Uterus (tissue), 4 donors: ENCODE results near the gene MIER2. TPM values are rescaled to one million over a fixed set of nuclear protein-coding genes. Genes with fewer than 3 reads are reported as not detected.
A peak's percentile ranks its signal among the peaks of the same experiment; 100 is the strongest.

ENCODE experiments used
- DNase-seq, 2 donors: peaks; one replicate each; pipeline ENCODE4 v3.0.0-alpha.2; 2019 to 2020
- H3K27ac ChIP-seq, 2 donors: fragments of 200-600 bp; sonication (generic); 1 replicate in 1 of 2; 2 replicates in 1 of 2; pipeline ENCODE4 v1.5.1; 2016 to 2018
- H3K27me3 ChIP-seq, 2 donors: fragments of 200-600 bp; sonication (generic); one replicate each; pipeline ENCODE4 v1.5.1; 2018 to 2019; ENCODE audit warnings: control low read depth in 1 of 2
- H3K36me3 ChIP-seq, 2 donors: fragments of 200-600 bp; sonication (generic); one replicate each; pipeline ENCODE4 v1.5.1; 2019; ENCODE audit warnings: control low read depth in 1 of 2
- H3K4me1 ChIP-seq, 2 donors: fragments of 200-600 bp; sonication (generic); one replicate each; pipeline ENCODE4 v1.5.1; 2018 to 2019; ENCODE audit warnings: control low read depth in 1 of 2
- H3K4me3 ChIP-seq, 2 donors: fragments of 200-600 bp; sonication (generic); 1 replicate in 1 of 2; 2 replicates in 1 of 2; pipeline ENCODE4 v1.5.1; 2018 to 2019; ENCODE audit warnings: mild to moderate bottlenecking in 1 of 2
- H3K9me3 ChIP-seq, 2 donors: fragments of 200-600 bp; sonication (generic); one replicate each; pipeline ENCODE4 v1.5.1; 2019; ENCODE audit warnings: control low read depth in 1 of 2
- CTCF ChIP-seq, 4 experiments: fragments of 200-600 bp in 2 of 4; fragments of 450-650 bp in 2 of 4; sonication (generic) in 2 of 4; IDR thresholded peaks; one replicate each; pipeline ENCODE4 v1.5.1; 2016 to 2019; ENCODE audit warnings: antibody characterized with exemption in 4 of 4, mild to moderate bottlenecking in 2 of 4, moderate library complexity in 1 of 4
- POLR2A ChIP-seq, 2 donors: fragments of 450-650 bp; IDR thresholded peaks; one replicate each; pipeline ENCODE4 v1.6.1; 2016; ENCODE audit warnings: antibody characterized with exemption in 2 of 2, mild to moderate bottlenecking in 1 of 2, moderate library complexity in 1 of 2
- intact Hi-C: fragments of 100-400 bp; cut with DNase I; formaldehyde crosslinking; loops from one replicate; pipeline ENCODE4 v1.15.1; 2023; ENCODE audit warnings: low total_unique reads
- total RNA-seq, 4 donors: library from RNA; depleted of rRNA in 3 of 4; stranded (reverse); fragments of >200 nt in 3 of 4; gene quantifications; one replicate each; pipeline versions ENCODE4 v1.1.0 to v1.2.4, GENCODE V29; 2014 to 2023
- donor health status: DM: yes; HTN: yes; CAD: no.

The MIER2 gene
- total RNA-seq, 4 donors from 2014 or later = 2.6 to 54.8 (median 12.7) TPM

GRCh38 chr19:371501-372168, 27.0 kb upstream of the MIER2 start:
- Histone ChIP-seq H3K4me3 (no peak overlapping the region), H3K27me3 (no peaks in the 10 kb centered on the region), H3K36me3 (no peaks in the 10 kb centered on the region), H3K27ac (no peak overlapping the region), H3K9me3 (no peaks in the 10 kb centered on the region), H3K4me1 (no peaks in the 10 kb centered on the region)
- TF ChIP-seq POLR2A (IDR thresholded peaks at IDR 0.05) (no peak), CTCF (IDR thresholded peaks at IDR 0.05) (no peak)
- no peak for DNase-seq
- intact Hi-C loops = no loop called here

- no peak for DNase-seq
- no peaks in the 10 kb centered on the region for H3K4me1 ChIP-seq
- TF ChIP-seq CTCF (IDR thresholded peaks at IDR 0.05) (no peak), POLR2A (IDR thresholded peaks at IDR 0.05) (no peak)
- no peaks in the 10 kb centered on the region for H3K9me3 ChIP-seq
- H3K4me3 ChIP-seq = no peak overlapping the region
- intact Hi-C loops = no loop called here
- H3K27ac ChIP-seq = no peak overlapping the region
- H3K36me3 ChIP-seq = no peaks in the 10 kb centered on the region
- H3K27me3 ChIP-seq = no peaks in the 10 kb centered on the region
These were observed 26.2 kb upstream of the MIER2 start for GRCh38 chr19:370641-371330.

- TF ChIP-seq CTCF (IDR thresholded peaks at IDR 0.05) = no peak
- no peak for TF ChIP-seq POLR2A (IDR thresholded peaks at IDR 0.05)
- no peaks in the 10 kb centered on the region for H3K36me3 ChIP-seq
- H3K27ac ChIP-seq = no peak overlapping the region
- intact Hi-C loops = no loop called here
- no peaks in the 10 kb centered on the region for H3K4me1 ChIP-seq
- DNase-seq = no peak
- no peaks in the 10 kb centered on the region for H3K9me3 ChIP-seq
- no peak overlapping the region for H3K4me3 ChIP-seq
- H3K27me3 ChIP-seq = no peaks in the 10 kb centered on the region
These were observed 25.3 kb upstream of the MIER2 start for GRCh38 chr19:369876-370275.

GRCh38 chr19:369256-369655, 24.7 kb upstream of the MIER2 start:
- no peaks in the 10 kb centered on the region for H3K9me3 ChIP-seq
- H3K27ac ChIP-seq = no peak overlapping the region
- TF ChIP-seq POLR2A (IDR thresholded peaks at IDR 0.05) (no peak), CTCF (IDR thresholded peaks at IDR 0.05) (no peak)
- H3K4me3 ChIP-seq = no peak overlapping the region
- H3K27me3 ChIP-seq = no peaks in the 10 kb centered on the region
- no peaks in the 10 kb centered on the region for H3K4me1 ChIP-seq
- no peak for DNase-seq
- intact Hi-C loops = no loop called here
- no peaks in the 10 kb centered on the region for H3K36me3 ChIP-seq

- no peak for TF ChIP-seq POLR2A (IDR thresholded peaks at IDR 0.05)
- no peak for TF ChIP-seq CTCF (IDR thresholded peaks at IDR 0.05)
These were observed 24.0 kb upstream of the MIER2 start for GRCh38 chr19:368630-369024.

More at GRCh38 chr19:368630-369024, 24.0 kb upstream of the MIER2 start:
- H3K9me3 ChIP-seq = no peaks in the 10 kb centered on the region
- H3K4me1 ChIP-seq = no peaks in the 10 kb centered on the region
- H3K27ac ChIP-seq = peak overlapping the region in 1 of 2 donors; percentile 25
- H3K27me3 ChIP-seq = no peaks in the 10 kb centered on the region
- intact Hi-C loops = no loop called here
- no peak for DNase-seq
- no peaks in the 10 kb centered on the region for H3K36me3 ChIP-seq
- H3K4me3 ChIP-seq = no peak overlapping the region
